Epidermal melanocyte (primary cell): ENCODE results near the gene DIAPH2.

Experiments
- DNase-seq: peaks from one replicate; pipeline ENCODE4 v3.0.0; 2011; ENCODE audit warnings: low spot score; ENCODE audit not compliant: insufficient read length

DIAPH2 gene

GRCh38 chrX:97636473-97637140, 952.0 kb downstream of the DIAPH2 start:
- DNase-seq = no peak

GRCh38 chrX:97637289-97637688, 952.6 kb downstream of the DIAPH2 start:
- no peak for DNase-seq

- DNase-seq = no peak
These were observed 954.0 kb downstream of the DIAPH2 start for GRCh38 chrX:97638621-97639020.

- no peak for DNase-seq
These were observed 954.9 kb downstream of the DIAPH2 start for GRCh38 chrX:97639526-97639925.
